ENCODE results near the gene PARVB. TPM values are rescaled to one million over a fixed set of nuclear protein-coding genes. Genes with fewer than 3 reads are reported as not detected.

PARVB gene
- total RNA-seq, 2 donors from 2014 or later = 4.5 to 11.4 TPM

GRCh38 chr22:44220727-44221680 lies 196.9 kb downstream of the PARVB start:
- H3K9ac ChIP-seq (ENCODE audit: low read depth in 2 of 2, low read length in 2 of 2) = no peak overlapping the region
- H3K27me3 ChIP-seq = no peaks in the 10 kb centered on the region
- no peak for TF ChIP-seq CTCF (IDR thresholded peaks at IDR 0.05)
- no peak overlapping the region for H3K27ac ChIP-seq
- H3K9me3 ChIP-seq = no peaks in the 10 kb centered on the region
- no peaks in the 10 kb centered on the region for H3K4me1 ChIP-seq
- H3K36me3 ChIP-seq = no peaks in the 10 kb centered on the region
- H3K4me3 ChIP-seq = no peak overlapping the region
- intact Hi-C loops (cut with DNase I) = no loop called here
- no peak for DNase-seq

GRCh38 chr22:44221710-44222475 lies 197.8 kb downstream of the PARVB start:
- Histone ChIP-seq H3K4me1 (no peaks in the 10 kb centered on the region), H3K9me3 (no peaks in the 10 kb centered on the region), H3K4me3 (no peak overlapping the region), H3K27ac (no peak overlapping the region), H3K9ac (ENCODE audit: low read depth in 2 of 2, low read length in 2 of 2) (no peak overlapping the region), H3K27me3 (no peaks in the 10 kb centered on the region), H3K36me3 (no peaks in the 10 kb centered on the region)
- intact Hi-C loops (cut with DNase I) = no loop called here
- no peak for DNase-seq
- no peak for TF ChIP-seq CTCF (IDR thresholded peaks at IDR 0.05)

Other genes with a start within 250 kb of the PARVB start
- gene EFCAB6, start 212.0 kb upstream of the PARVB start, total RNA-seq = under 1 TPM; 0.35 to 0.80 TPM
- gene SULT4A1, start 161.8 kb upstream of the PARVB start, total RNA-seq = under 1 TPM; 0.10 to 0.82 TPM
- gene PNPLA5, start 132.3 kb upstream of the PARVB start, total RNA-seq = not detected
- 1 to 10 TPM in 1 of 2 donors, under 1 TPM in 1; 0.15 to 1.6 TPM for gene PNPLA3, start 100.5 kb upstream of the PARVB start, total RNA-seq
- gene SAMM50, start 68.9 kb upstream of the PARVB start, total RNA-seq = 10 to 100 TPM; 40.7 to 49.5 TPM
- 1 to 10 TPM; 2.4 to 4.1 TPM for gene PARVG, start 156.6 kb downstream of the PARVB start, total RNA-seq

Measured in colonic mucosa (tissue), 4 donors.